Measurements from ENCODE around the gene BDKRB2.

DNA sequence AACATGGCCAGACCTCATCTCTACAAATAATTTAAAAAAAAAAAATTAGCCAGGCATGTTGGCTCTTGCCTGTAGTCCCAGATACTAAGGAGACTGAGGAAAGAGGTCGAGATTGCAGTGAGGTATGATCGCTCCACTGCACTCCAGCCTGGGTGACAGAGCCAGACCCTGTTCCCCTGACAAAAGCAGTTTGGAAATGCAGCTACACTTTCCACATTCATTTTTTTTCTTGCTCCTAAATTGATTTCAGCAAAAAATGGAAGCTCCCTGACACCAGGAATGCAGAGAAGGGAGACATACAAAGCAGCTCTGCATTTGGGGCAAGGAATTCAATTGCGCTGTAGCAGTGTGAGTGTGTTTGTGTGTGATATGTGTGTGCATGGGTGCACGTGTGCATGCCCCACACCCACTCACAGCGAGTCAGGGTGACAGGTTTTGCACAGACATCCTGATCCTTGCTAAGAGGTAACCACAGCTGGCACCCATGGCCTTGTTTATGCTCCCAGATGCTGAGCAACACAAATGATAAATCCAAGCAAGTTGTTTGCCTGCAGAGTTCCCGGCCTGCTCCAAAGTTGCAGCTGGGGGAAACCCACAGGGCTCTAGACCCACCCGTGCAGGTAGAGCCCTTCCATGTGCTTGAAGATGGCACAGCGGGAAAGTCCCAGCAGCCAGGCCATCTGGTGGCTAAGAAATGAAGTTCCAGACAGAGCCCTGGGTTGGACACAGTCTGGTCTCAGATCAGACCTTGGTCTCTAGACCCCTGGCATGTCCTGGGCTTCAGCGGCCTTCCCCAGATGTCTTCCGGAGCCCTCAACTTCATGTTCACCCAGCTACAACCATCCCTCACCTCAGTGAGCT, 25.9 kb upstream of the BDKRB2 start:
- TF ChIP-seq CTCF (IDR thresholded peaks at IDR 0.05), result no peak
- TF ChIP-seq POLR2A (IDR thresholded peaks at IDR 0.05), result no peak

Measured in adrenal gland (tissue), 5 donors.